GM10248 (cell line): ENCODE data around the gene IGF2BP1.

Experiments
- CTCF ChIA-PET: fragments of 300-600 bp; sonication (Branson Sonifier 250); formaldehyde crosslinking; extraction: SDS; loops from one replicate; lab custom pipeline; 2021; ENCODE audit warnings: antibody characterized with exemption; lab: Yijun Ruan, JAX
- POLR2A ChIA-PET: fragments of 350-650 bp; sonication (Branson Sonifier 250); formaldehyde crosslinking; extraction: SDS; loops from one replicate; lab custom pipeline; 2020; ENCODE audit warnings: antibody characterized with exemption; lab: Yijun Ruan, JAX
- DNase-seq: peaks from one replicate; pipeline ENCODE4 v3.0.0; 2012; ENCODE audit errors: extremely low spot score
- CTCF ChIP-seq: IDR thresholded peaks from 2 replicates; pipeline ENCODE4 v1.5.1; 2012; ENCODE audit warnings: mild to moderate bottlenecking, low read depth; ENCODE audit errors: extremely low read depth, missing control alignments, control extremely low read depth

The IGF2BP1 gene

GRCh38 chr17:48997103-48997826 lies at the start of gene IGF2BP1:
IGF2BP1 (plus strand) TSS chr17:48997385; CDS start chr17:48997746, 361 bp downstream.
- DNase-seq = peak; percentile 49
- TF ChIP-seq CTCF = no peak
- ChIA-PET POLR2A (no interaction called here), CTCF (interaction anchor here (1.4 kb wide), 1 partner anchor 272 kb away, joined by 4 read pairs; no protein-coding TSS in a partner anchor)

GRCh38 chr17:48951572-48951971 lies 45.6 kb upstream of the IGF2BP1 start:
- DNase-seq = no peak
- ChIA-PET POLR2A (no interaction called here), CTCF (interaction anchor here (1.8 to 1.9 kb wide), 2 partner anchors 9 to 73 kb away, joined by 4 to 5 read pairs; no protein-coding TSS in a partner anchor)
- TF ChIP-seq CTCF = no peak

DNA sequence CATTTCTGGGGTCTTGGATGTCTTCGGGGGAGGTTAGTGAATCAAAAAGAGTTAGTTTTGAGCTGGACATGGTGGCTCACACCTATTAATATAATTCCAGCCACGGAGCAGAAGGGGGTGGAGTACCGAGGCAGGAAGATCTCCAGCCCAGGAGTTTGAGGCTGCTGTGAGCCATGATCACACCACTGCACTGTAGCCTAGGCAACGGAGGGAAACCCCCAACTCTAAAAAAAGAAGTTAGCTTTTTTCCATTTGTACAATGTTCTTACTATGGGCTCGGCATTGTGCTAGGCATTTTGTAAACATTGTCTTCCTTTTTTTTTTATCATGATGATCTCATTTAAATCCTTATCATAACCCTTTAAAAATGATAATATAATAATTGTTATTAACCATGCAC lies 44.3 kb upstream of the IGF2BP1 start:
- TF ChIP-seq CTCF = no peak
- ChIA-PET POLR2A (interaction anchor here (0.6 kb wide), 1 partner anchor 101 kb away, joined by 3 read pairs; no protein-coding TSS in a partner anchor), CTCF (interaction anchor here (0.7 to 1.6 kb wide), 5 partner anchors 69 to 273 kb away, joined by 3 to 6 read pairs (median 3); no protein-coding TSS in a partner anchor)
- peak; percentile 44 for DNase-seq

- peak; percentile 38 for TF ChIP-seq CTCF
- DNase-seq = no peak
- POLR2A ChIA-PET = no interaction called here
- CTCF ChIA-PET = interaction anchor here (0.9 to 1.1 kb wide), 3 partner anchors 13 to 67 kb away, joined by 3 to 4 read pairs (median 3); partner anchors contain the start of gene GIP
Measured at GRCh38 chr17:48954300-48954755, 42.9 kb upstream of the IGF2BP1 start.

DNA sequence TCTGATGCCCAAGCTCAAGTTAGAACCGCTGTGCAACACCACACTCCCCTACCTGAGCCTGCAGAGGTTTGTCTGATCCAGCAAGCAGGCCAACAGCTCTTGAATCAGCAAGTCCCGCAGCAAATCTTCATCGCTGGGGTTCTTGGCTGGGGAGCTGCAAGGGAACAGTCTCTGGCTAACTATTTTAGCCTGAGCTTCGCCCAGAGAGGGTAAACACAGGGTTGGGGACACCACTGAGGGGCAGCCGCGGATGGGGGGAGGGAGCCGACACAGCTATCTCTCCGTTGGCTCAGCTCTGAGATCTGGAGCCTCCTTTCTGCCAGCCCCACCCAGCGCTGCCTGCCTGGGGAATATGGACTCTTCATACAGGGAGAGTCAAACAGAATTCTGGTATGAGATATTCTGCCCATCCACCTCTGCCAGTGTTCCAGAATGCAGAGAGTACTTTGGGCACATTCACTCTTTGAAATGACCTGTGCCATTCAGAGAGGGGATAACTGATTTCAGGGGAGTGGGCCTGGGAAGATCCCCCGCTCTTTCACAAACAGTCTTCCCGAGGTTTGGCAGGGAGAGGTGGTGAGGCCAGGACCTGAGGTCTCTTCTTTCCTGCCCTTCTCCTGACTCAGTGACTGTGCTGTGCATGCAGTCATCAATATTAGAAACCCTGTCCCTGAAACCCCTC lies 36.2 kb upstream of the IGF2BP1 start:
- no peak for DNase-seq
- ChIA-PET POLR2A (no interaction called here), CTCF (interaction anchor here (0.6 to 1.6 kb wide), 4 partner anchors 8 to 271 kb away, joined by 3 to 4 read pairs (median 3); no protein-coding TSS in a partner anchor)
- TF ChIP-seq CTCF = no peak

DNA sequence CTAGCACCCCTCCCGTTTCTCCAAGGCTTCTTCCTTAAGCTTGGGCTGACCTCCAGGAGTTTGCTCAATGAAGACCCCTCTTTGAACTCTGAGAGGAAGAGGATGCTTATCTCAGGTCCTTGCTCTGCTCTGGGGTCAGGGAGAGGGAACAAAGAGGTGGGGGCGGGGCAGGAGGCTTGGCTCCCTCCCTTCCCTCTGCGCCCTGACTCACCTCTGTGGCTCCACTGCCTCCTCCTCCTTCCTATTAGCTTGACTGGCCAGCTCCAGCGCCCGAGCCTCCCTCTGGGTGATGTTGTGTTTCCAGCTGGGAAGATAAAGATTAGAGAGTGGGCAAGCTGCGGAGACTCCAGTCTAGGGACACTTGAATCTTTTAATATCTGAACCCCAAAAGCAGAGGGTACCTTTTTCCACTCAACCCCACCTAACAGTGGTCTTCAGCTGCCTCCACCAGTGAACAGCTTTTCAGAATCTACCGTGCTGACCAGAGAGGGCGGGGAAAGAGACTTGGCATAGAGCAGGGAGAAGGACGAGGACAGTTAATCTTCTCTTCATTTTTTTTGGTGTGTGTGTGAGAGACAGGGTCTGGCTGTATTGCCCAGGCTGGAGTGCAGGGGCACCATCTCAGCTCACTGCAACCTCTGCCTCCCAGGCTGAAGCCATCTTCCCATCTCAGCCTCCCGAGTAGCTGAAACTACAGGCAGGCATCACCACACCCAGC lies 35.5 kb upstream of the IGF2BP1 start:
- TF ChIP-seq CTCF = no peak
- CTCF ChIA-PET = interaction anchor here (0.8 to 1.6 kb wide), 5 partner anchors 8 to 126 kb away, joined by 3 to 5 read pairs (median 3); no protein-coding TSS in a partner anchor
- DNase-seq = no peak
- POLR2A ChIA-PET = no interaction called here
